HepG2 (cell line): ENCODE results near the gene SPRYD3. TPM values are rescaled to one million over a fixed set of nuclear protein-coding genes. Genes with fewer than 3 reads are reported as not detected.

Experiments used
- ATF1 ChIP-seq: IDR thresholded peaks from 2 replicates; pipeline ENCODE4 v1.6.1; 2016; ENCODE audit warnings: mild to moderate bottlenecking, control low read depth
- ATRX ChIP-seq: sonication (generic); formaldehyde crosslinking; IDR thresholded peaks from 2 replicates; pipeline ENCODE4 v1.4.0; 2020; ENCODE audit warnings: missing genetic modification reagents, borderline replicate concordance
- CENPT ChIP-seq: sonication (generic); formaldehyde crosslinking; IDR thresholded peaks from 2 replicates; pipeline ENCODE4 v1.8.0; 2022; ENCODE audit warnings: low read depth, mild to moderate bottlenecking, moderate library complexity, missing genetic modification reagents
- DNMT1 ChIP-seq: sonication (generic); formaldehyde crosslinking; IDR thresholded peaks from 2 replicates; pipeline ENCODE4 v1.5.1; 2020; ENCODE audit warnings: mild to moderate bottlenecking, missing genetic modification reagents
- EHMT2 ChIP-seq: fragments of 200-600 bp; sonication (generic); IDR thresholded peaks from 2 replicates; pipeline ENCODE4 v1.7.0; 2017; ENCODE audit warnings: antibody characterized with exemption, low read depth, low read length, borderline replicate concordance
- EP300 ChIP-seq, 3 experiments: sonication (generic) in 1 of 3; formaldehyde crosslinking in 1 of 3; IDR thresholded peaks; 2 replicates each; pipeline versions ENCODE4 v1.5.1 to v1.6.1; 2011 to 2020; ENCODE audit warnings: low read depth in 2 of 3, low read length in 2 of 3, borderline replicate concordance in 1 of 3, improper control_type of control experiment in 1 of 3, mild to moderate bottlenecking in 1 of 3, missing genetic modification reagents in 1 of 3, moderate library complexity in 1 of 3
- HMG20A ChIP-seq: IDR thresholded peaks from 2 replicates; pipeline ENCODE4 v1.6.1; 2016; ENCODE audit warnings: borderline replicate concordance
- HNRNPL ChIP-seq: fragments of 200-400 bp; formaldehyde crosslinking; IDR thresholded peaks from 2 replicates; pipeline ENCODE4 v1.6.1; 2017; ENCODE audit warnings: mild to moderate bottlenecking, low read depth, low read length
- KDM2A ChIP-seq: sonication (generic); formaldehyde crosslinking; IDR thresholded peaks from 2 replicates; pipeline ENCODE4 v1.4.0; 2020; ENCODE audit warnings: low read depth, missing genetic modification reagents, borderline replicate concordance
- LRRFIP1 ChIP-seq: sonication (generic); formaldehyde crosslinking; conservative IDR thresholded peaks from 2 replicates; pipeline ENCODE4 v1.4.0; 2020; ENCODE audit warnings: missing genetic modification reagents
- NCOA1 ChIP-seq: sonication (generic); formaldehyde crosslinking; IDR thresholded peaks from 2 replicates; pipeline ENCODE4 v1.9.0; 2021; ENCODE audit warnings: missing genetic modification reagents
- NCOA2 ChIP-seq: sonication (generic); formaldehyde crosslinking; IDR thresholded peaks from 2 replicates; pipeline ENCODE4 v1.8.0; 2022; ENCODE audit warnings: inconsistent platforms
- POGZ ChIP-seq: sonication (generic); formaldehyde crosslinking; IDR thresholded peaks from 2 replicates; pipeline ENCODE4 v1.4.0; 2020; ENCODE audit warnings: mild to moderate bottlenecking, missing genetic modification reagents
- RFX1 ChIP-seq: fragments of 450-650 bp; IDR thresholded peaks from 2 replicates; pipeline ENCODE4 v1.6.1; 2017
- TBP ChIP-seq: sonication (generic); formaldehyde crosslinking; IDR thresholded peaks from 2 replicates; pipeline ENCODE4 v1.5.0; 2020; ENCODE audit warnings: missing genetic modification reagents
- YY1 ChIP-seq: IDR thresholded peaks from 2 replicates; pipeline ENCODE4 v1.6.1; 2011; ENCODE audit warnings: low read length, low read depth, moderate library complexity, mild to moderate bottlenecking; ENCODE audit not compliant: insufficient read depth, insufficient replicate concordance
- ZBTB1 ChIP-seq: sonication (generic); formaldehyde crosslinking; IDR thresholded peaks from 2 replicates; pipeline ENCODE4 v1.4.0; 2020; ENCODE audit warnings: missing genetic modification reagents, borderline replicate concordance
- ZIK1 ChIP-seq: sonication (generic); formaldehyde crosslinking; IDR thresholded peaks from 2 replicates; pipeline ENCODE4 v1.5.0; 2020; ENCODE audit warnings: mild to moderate bottlenecking, low read depth, missing genetic modification reagents, borderline replicate concordance
- ZNF451 ChIP-seq: sonication (generic); formaldehyde crosslinking; IDR thresholded peaks from 2 replicates; pipeline ENCODE4 v1.5.0; 2020; ENCODE audit warnings: mild to moderate bottlenecking, missing genetic modification reagents
- ZNF501 ChIP-seq: sonication (generic); formaldehyde crosslinking; IDR thresholded peaks from 2 replicates; pipeline ENCODE4 v1.5.1; 2020; ENCODE audit warnings: mild to moderate bottlenecking, moderate library complexity, missing genetic modification reagents
- ZNF580 ChIP-seq: IDR thresholded peaks from 2 replicates; pipeline ENCODE4 v1.6.1; 2016; ENCODE audit warnings: low read depth, borderline replicate concordance
- ZNF782 ChIP-seq: sonication (generic); formaldehyde crosslinking; IDR thresholded peaks from 2 replicates; pipeline ENCODE4 v1.4.0; 2020; ENCODE audit warnings: missing genetic modification reagents, mild to moderate bottlenecking, borderline replicate concordance
- polyA plus RNA-seq, 8 experiments: library from polyadenylated mRNA; depleted of rRNA in 3 of 8; stranded (reverse) in 7 of 8; unstranded in 1 of 8; fragments of >200 nt; fragmentation: Illumina TruSeq in 4 of 8; extraction: Trizol in 4 of 8; gene quantifications; 2 replicates each; pipeline versions ENCODE4 v1.2.1 to v1.2.3, GENCODE V29; 2011 to 2016; ENCODE audit warnings: low read depth in 4 of 8, missing spikeins in 1 of 8, mixed read lengths in 1 of 8; ENCODE audit not compliant: insufficient read depth in 1 of 8
- total RNA-seq, 5 experiments: library from RNA; depleted of rRNA; stranded (reverse); fragments of >200 nt; fragmentation: Illumina TruSeq; extraction: Trizol; gene quantifications; 2 replicates each; pipeline ENCODE4 v1.2.3, GENCODE V29; 2016; ENCODE audit warnings: low read depth in 1 of 5
- TF ChIP-seq, protein P1 (sequence below): sonication (generic); formaldehyde crosslinking; IDR thresholded peaks from 2 replicates; pipeline ENCODE4 v1.4.0; 2020; ENCODE audit warnings: missing genetic modification reagents, low read depth, mild to moderate bottlenecking, borderline replicate concordance
- TF ChIP-seq, protein P2 (sequence below): IDR thresholded peaks from 2 replicates; pipeline ENCODE4 v1.6.1; 2016; ENCODE audit warnings: low read depth, control low read depth
- TF ChIP-seq, protein P3 (sequence below): IDR thresholded peaks from 2 replicates; pipeline ENCODE4 v1.6.1; 2016; ENCODE audit warnings: missing genetic modification reagents, missing compliant biosample characterization

The SPRYD3 gene
- total and polyA plus RNA-seq, 2 of the 13 experiments (the other 11 are each of a cell fraction or from before 2014, with no cell fraction given) = 9.0 to 9.2 TPM

GRCh38 chr12:53051058-53051880 lies 27.9 kb downstream of the SPRYD3 start (continued):
- TF ChIP-seq TBP (CRISPR knock-in tag) (no peak), NCOA1 (peak; percentile 48; the same call in 1 of the 2 replicates), ATF1 (no peak), HMG20A (peak; percentile 25; the same call in 1 of the 2 replicates), LRRFIP1 (CRISPR knock-in tag) (no peak), ZNF501 (CRISPR knock-in tag) (peak; percentile 78), DNMT1 (no peak), RFX1 (no peak), ZNF782 (no peak), ZNF580 (CRISPR knock-in tag) (no peak), KDM2A (CRISPR knock-in tag) (peak; percentile 20; the same call in 1 of the 2 replicates), ZBTB1 (CRISPR knock-in tag) (no peak), CENPT (CRISPR knock-in tag) (no peak), NCOA2 (no peak), POGZ (no peak), EP300 (IDR thresholded peaks at IDR 0.05; ENCODE audit: low read depth in 2 of 2, low read length in 2 of 2) (no peak; a peak in 1 of 4 replicates), EP300 (CRISPR knock-in tag; IDR thresholded peaks at IDR 0.05; ENCODE audit: borderline replicate concordance) (peak; percentile 8; the same call in 1 of the 2 replicates), ZNF451 (CRISPR knock-in tag) (no peak), YY1 (peak; percentile 18), ZIK1 (peak; percentile 27; the same call in 1 of the 2 replicates), HNRNPL (no peak), ATRX (no peak), EHMT2 (no peak)
- TF ChIP-seq, protein P1, sequence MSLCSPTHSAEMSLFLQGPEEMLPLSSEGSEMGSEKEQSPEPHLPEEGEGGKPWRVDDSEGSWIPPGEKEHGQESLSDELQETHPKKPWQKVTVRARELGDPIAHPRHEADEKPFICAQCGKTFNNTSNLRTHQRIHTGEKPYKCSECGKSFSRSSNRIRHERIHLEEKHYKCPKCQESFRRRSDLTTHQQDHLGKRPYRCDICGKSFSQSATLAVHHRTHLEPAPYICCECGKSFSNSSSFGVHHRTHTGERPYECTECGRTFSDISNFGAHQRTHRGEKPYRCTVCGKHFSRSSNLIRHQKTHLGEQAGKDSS = no peak
- TF ChIP-seq, protein P2, sequence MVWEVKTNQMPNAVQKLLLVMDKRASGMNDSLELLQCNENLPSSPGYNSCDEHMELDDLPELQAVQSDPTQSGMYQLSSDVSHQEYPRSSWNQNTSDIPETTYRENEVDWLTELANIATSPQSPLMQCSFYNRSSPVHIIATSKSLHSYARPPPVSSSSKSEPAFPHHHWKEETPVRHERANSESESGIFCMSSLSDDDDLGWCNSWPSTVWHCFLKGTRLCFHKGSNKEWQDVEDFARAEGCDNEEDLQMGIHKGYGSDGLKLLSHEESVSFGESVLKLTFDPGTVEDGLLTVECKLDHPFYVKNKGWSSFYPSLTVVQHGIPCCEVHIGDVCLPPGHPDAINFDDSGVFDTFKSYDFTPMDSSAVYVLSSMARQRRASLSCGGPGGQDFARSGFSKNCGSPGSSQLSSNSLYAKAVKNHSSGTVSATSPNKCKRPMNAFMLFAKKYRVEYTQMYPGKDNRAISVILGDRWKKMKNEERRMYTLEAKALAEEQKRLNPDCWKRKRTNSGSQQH (CRISPR knock-in tag) = 0 out of 2 replicates have a peak, but pooled peaks have one; percentile 66
- TF ChIP-seq, protein P3, sequence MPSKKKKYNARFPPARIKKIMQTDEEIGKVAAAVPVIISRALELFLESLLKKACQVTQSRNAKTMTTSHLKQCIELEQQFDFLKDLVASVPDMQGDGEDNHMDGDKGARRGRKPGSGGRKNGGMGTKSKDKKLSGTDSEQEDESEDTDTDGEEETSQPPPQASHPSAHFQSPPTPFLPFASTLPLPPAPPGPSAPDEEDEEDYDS = no peak
